Right kidney (tissue), 1 donor: Measurements from ENCODE around the gene TGFBI.

Source experiments
- DNase-seq: peaks from one replicate; pipeline ENCODE4 v3.0.0-alpha.2; 2016

The TGFBI gene

DNA sequence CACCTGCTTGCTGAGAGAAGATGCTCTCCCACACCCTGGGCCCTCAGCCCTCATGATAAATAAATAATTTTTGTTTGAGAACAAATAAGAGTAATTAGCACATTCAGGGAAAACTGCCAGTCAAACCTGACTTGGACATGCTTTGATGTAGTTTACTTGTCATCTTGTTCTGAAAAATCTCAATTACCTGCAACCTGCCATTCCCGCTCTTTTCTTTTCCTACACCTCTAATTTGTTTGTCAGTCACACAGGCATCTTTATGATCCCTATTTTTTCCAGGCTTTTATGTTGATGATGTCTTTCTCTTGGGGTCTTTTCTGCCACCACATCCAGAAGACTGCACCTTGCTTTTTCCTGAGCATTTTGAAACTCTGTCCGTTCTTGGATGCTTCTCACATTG lies 28.6 kb upstream of the TGFBI start:
- DNase-seq = no peak

DNA sequence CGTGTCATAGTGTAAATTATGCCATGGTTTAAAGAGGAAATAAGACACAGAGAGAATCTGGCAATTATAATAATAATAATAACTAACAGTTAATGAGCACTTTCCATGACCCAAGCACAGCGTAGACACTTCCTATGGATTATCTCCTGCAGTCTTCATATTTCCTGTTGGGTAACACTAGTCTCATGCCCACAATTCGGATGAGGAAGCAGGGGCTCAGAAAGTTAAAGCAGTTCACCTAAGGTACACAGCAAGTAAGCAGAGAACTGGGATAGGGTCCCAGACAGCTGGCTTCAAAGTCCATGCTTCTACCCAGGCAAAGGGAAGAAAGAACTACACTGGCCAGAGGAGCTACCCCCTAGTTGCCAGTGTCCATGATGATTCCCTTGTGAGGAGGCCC lies 27.9 kb upstream of the TGFBI start:
- DNase-seq = no peak

DNA sequence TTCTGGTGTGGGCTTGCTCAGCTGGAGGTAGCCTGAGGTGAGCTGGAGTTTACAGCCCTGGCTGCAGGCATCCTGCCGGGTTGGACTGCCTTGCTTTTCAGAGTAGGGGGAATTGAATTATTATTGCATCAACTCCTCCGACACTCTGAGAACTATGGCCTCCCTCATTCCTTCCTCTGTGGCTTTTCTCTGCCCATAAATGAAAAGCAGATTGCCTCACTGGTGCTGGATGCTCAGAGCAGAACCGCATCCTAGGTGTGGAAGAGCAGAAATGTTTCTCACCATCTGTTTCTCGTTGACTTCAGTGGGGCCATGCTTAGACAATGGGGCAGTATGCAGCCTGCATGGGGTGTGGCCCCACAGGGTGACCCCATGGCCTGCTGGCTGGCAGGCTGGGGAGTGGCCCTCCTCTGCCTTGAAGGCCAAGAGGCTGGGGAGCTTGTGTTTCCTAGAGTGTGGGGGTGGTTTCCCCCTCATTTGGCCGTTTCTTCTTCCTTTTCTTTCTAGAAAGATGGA lies 27.3 kb upstream of the TGFBI start:
- no peak for DNase-seq

DNA sequence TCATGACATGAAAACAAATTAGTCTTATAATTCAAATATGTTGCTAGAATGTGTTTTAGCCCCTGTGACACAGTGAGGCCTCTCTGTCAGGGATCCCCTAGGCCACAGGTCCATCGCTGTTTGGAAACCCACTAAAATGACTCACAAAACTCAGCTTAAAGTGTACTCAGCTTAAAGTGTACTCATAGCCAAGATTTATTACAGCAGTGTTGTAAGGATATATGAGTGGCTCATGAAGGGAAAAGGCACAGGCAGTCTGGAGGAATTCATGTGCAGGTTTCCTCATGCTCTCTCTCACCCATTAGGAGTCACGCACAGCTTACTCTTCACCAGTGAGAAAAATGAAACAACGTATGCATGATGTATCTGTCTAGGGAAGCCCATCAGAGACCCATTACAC lies 24.4 kb upstream of the TGFBI start:
- DNase-seq = no peak

DNA sequence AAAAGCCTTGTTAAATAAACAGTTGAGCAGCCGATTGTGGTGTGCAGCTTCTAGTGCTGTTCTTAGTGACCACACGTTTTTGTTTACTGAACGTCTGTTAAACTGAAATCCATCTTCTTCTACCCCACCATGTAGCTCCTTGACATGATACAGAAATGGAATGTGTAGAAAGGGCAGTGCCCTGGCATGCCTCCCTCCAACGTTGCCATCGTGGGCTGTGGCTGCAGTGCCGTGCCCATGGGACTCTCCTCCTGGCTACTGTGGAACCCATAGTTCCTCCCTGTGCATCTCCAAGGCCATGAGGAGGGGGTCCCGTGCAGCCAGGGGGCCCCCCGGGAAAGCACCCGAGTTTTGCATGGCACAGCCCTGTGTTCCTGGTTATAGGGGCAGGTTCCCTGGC lies 23.3 kb upstream of the TGFBI start:
- no peak for DNase-seq

DNA sequence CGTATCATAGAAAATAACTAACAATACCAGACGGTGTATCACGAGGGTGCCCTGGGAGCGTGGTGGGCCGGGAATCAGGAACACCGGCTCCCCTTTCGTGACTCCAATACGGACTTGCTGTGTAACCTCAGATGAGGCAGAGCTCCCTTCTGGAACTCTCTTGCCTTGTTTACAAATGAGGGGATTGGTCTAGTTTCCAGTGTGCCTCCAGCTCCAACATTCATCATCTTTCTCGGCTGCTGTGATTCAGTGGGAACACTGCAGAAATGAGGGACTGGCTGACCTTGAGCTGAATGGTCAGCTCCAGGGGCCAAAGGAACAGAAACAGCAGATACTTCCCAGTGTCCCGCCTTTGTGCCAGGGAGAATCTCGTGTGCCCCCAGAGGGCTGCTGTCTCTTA lies 22.6 kb upstream of the TGFBI start:
- DNase-seq = no peak

DNA sequence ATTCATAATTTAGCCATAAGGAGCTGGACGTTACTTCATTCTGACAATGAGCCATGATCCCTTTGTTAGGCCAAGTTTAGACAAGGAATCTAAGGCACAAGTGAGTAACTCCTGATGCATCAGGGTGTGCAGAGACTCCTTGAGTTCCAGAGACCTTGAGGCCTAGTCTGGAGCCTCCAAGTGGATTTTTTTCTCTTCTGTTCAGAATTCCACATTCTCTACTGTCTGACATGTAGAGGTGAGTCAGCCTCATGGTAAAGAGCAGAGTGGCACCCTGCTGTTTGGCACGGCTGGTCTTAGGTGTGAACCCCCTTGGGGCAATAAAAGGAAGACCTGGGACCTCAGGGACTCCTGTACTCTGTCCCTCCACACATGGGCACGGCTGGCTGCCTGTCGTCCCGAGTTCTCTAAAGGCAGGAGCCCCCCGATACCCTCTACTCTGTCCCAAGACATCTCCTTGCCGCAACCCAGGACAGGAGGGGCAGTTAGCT lies 22.0 kb upstream of the TGFBI start:
- DNase-seq = no peak

DNA sequence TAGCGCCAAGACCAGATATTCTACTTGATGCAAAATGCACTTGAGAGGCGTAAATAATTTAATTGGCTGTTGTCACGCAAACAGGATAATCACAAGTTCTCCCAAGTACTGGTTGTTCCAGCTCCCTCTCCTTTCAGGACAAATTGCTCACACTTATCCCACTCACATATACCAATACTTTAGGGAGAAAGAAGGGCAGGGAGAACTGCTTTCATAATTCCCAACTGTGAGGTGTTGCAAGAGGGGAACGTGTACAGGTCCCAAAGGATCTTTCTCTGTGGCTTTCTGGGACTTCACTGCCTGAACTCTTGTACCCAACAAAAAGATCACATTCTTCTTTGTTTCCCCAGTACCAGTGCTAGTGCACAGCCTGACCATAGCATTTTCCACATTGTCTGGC lies 21.5 kb upstream of the TGFBI start:
- DNase-seq = no peak

DNA sequence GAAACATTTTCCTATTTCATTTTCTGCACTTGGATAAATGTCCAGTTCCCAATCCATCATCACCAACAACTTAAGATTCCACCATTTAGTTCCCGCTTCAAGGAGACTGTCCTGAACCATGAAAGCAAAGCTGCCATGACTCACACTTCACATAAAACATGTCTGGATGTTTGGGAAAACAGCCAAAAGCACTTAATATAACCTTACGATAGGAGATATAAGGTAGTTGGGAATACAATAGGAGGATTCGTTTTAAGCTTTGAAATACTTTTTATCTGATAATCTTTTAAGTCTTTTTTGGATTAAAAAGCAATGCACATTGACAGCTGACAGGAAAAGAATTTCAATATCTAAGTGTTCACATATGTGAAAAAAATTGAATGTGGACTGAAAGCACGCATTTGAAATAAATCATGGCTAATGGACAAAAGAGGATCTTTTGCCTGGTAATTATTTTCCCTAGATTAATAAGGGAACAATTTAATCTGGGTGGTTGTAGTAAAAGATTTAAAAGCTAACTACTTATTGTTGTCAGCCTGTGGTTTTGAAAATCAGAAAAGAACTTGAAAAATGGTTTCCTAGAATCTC lies 17.3 kb upstream of the TGFBI start:
- DNase-seq = no peak

DNA sequence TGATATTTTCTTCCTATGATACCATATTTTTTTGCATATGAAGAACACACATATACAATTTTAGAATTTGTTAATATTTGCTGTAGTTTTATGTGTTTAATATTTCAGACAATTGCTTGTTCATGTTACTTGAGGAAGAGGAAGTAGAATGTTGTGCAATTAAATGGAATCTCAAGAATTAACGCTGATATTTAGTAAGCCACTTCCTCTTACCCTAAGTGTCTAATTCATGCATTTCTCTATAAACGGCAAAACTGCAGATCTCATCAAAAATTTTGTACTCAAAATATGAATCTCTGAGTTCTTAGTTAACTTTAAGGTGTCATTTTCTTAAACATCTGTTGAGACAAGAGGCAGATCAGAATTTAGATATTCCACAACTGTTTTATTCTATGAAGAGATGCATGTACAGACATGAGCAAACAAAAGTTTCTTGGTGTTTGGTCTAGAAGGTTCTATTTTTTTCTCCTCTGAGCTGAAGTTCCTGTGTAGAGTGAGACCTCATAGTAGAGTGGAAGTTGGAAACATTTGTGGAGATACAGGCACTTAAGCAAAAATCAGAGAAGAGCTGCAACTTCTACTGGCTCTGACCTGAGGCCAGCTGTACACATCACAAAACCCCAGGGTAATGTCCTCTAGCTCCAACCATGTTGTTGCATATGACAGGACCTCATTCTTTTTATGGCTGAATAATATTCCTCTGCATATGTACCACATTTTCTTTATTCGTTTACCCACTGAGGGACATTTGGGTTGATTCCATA lies 16.6 kb upstream of the TGFBI start:
- DNase-seq = no peak

DNA sequence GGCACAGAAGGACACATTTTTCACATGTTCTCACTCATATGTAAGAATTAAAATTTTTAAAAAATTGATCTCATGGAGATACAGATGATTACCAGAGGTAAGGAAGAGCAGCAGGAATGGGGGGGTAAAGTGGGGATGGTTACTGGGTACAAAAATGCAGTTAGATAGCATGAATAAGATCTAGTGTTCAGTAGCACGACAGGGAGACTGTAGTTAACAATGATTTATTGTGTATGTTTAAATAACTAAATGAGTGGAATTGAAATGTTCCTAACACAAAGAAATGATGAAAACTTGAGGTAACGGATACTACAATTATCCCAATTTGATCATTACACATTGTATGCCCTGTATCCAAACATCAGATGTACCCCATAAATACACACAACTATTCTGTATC lies 15.2 kb upstream of the TGFBI start:
- no peak for DNase-seq

DNA sequence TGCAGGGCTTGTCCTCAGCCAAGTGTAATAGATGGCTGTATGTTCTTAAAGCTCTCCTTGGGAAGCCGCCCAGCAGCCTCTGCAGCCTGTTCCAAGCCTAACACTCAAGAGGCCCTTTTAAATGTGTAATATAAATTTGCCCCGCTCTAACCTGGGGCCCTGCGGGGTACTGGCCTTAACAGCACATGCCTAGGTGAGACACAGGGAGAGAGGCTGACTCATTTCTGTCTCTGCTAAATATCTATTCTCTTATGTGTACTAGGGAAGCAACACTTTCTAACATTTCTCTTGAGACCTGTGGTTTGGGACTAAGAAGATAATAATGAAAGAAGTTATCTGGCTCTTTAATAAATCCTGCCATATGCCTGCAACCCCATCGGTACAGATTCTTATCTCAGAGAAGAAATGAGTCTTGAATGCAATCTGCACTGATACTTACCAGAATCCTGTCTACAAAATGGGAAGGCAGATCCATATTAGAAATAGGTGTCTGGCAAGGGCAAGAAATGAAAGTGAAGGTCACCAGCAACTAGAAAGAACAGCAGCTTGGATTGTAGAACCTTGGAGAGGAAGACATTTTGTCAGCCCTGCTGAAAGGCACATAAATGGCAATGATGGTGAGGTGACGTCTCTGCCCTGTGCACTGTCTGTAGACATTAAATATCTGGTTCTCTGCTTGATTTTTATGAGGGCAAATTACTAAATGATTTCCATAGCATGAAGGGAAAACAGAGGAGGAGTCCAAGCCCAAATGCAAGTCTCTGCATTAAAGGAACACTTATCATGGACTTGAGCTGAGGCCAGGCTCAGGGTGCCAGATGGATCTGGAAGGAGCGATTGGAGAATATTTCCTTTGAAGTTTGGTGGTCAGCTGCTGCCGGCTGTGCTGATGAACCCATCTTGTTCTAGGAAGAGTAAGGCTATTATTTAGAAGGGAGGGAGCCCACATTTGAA lies 14.5 kb upstream of the TGFBI start:
- DNase-seq = no peak

DNA sequence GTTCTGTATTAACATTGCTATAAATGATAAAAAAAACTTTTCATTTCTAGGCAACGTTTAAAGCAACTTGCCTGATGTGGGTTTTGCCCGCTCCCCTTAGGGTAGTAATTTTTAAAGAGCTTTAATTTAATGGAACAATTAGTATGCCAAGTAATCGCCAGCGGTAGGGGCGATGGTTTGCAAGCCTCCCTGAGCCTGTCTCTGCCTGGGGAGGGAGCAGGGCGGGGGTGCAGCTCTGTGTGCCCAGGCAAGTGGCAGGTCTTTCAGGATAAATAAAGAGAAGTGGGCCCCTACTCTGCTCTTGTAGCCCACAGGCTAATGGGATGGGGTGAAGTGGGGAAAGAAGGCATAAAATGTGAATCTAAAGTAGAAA lies 13.8 kb upstream of the TGFBI start:
- no peak for DNase-seq

DNA sequence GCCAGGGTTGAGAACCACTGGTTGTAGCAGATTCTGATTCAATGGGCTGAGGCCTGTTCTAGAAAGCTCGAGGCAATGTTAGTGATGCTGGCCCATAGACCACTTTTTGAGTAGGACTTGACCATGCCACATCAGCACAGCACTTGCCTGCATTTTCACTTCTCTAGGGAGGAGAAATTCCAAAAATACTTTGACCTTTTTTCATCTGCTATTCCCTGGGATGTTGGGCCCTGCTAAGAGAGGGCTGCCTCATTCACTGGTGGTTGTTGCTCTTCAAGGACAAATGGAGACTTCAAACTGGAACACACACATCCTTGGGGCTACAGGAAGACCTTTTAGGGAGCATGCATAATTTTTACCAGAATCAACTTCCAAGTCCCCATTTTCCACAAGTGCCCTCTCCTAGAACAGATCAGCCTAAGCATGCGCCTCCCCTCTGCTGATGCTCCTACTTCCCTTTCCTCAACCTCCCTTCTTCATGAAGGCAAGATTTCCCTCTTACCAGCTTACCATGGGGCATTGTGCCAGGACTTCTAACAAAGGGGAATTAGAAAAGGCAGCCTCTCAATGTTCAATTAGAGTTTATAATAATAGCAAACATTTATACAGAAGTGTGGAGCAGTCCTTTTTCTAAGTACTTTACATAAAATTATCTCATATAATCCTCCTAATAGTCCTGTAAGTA lies 12.7 kb upstream of the TGFBI start:
- DNase-seq = no peak

DNA sequence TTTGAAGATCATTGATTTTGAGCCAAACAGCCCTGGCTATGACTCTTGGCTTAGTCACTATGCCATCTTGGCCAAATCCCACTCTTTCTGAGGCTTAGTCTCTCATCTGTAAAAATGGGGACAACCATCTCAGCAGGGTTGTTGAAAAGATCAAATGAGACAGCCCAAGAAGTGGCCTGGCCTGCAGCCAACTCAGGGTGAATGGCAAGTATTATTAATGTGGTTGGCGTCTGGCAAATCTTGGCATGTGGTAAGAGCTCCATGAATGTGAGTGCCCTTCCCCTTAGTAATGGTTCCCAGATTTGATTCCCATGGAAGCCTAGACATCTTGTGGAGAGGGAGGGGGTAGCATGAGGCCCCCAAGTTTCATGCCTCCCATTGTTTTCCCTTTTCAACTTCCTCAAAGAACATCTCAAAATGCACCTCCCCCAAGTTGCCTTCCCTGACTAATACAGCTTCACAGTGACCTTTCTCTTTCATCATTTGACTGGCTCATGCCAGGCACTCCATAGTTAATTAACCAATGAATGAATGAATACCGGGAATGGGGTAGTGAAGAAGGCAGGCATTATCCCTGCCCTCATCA lies 11.8 kb upstream of the TGFBI start:
- no peak for DNase-seq

DNA sequence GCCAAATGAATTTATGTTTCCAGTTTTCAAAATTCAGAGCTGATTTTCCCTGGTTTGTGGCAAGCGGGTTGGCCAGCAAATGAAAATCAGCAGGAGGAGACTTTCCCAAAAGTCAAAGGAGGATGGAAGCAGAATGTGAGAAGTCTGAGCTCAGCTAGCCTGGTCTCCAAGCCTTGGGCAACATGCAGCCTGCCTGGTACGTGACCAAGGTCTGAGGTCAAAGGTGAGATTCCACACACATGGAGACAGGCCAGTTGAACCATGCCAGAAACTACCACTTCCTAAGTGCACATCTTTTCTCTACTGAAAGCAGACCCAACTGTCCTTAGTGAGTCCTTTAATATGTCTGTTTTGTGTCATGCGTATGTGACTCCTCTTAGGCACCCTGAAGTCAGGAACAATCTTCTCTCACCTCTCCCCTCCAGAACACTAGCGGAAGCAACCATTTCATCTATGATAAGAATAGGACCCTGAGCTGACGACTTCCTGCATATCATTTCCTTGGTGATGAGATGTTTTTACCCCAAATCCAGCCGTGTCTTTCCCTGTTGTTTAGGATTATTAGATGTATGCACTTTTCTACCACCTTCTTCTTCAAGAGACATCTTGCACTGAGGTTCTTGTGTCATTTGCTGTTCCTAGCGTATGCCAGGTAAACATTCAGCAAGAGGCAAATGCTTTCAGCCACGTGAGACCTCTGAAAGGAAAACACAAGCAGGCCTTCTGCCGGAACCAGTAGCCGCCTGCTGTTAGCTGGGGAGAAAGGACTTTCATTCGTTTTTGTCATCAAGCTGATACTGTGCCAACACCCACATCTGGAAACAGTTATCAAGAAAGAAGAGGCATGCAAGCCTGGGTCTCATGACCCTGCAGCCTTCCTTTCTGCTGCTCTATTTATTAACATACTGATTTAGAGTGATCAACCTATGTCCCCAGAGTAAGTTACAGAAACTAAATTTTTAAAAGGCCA lies 9.7 kb upstream of the TGFBI start:
- DNase-seq = no peak

DNA sequence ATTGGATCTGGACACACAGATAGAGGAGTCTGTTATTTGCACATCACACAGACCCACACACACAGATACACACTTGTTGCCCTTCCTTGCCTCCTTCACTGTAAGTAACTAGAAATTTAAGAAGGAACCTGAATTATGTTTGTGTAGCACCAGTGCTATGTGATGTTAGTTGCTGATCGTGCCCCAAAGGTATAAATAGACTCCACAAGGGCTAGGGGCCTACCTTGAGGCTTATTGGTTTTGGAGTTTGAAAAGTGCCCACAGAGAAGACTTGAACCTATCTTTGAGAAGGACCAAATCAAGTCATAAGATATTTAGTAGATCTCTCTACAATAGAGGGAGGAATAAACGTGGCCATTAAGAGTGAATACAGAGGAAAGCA lies 8.8 kb upstream of the TGFBI start:
- no peak for DNase-seq

DNA sequence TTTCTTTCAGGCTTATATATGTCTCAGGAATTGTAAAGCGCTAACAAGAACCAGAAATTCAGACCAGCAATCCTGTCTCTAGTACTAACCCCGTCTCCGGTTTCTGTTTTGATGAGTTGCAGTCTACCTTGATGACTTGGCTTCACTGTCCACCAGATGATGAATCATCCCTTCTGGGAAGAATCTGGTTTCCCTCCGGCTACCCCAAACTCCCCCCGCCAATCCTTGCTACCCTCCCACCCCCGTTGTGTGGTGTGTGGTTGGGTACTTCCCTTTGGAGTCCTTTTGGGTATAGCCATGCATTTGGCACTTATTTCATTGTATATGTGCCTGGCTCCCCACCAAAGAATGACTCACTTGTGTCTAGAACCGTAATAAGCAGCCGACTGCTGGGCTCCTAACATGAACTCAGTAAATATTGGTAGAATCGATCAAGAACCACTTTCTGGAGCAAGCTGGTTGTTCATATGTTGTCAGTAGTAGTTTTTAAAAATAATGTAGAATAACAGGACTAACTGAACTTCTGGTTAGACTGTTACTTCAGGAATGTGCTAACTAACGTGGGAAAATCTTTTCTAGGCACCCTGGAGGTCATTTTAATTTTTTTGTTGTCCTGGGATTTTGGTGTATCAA lies 8.3 kb upstream of the TGFBI start:
- DNase-seq = no peak

DNA sequence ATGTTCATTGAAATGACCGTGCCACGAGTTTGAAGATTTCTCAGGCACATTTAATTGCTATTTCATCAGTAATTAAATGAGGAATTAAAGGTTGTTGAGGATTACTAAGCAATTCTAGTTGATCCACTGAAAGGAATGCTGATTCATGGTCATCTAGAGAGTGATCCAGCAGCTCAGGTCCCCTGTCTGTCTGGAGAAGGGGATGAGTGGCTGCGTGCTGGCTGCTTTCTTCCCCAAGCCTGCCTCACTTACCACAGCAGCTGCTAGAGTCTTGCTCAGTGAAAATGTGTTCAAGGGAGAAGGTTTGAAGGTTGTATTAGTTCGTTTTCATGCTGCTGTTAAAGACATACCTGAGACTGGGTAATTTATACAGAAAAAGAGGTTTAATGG lies 7.8 kb upstream of the TGFBI start:
- DNase-seq = no peak

DNA sequence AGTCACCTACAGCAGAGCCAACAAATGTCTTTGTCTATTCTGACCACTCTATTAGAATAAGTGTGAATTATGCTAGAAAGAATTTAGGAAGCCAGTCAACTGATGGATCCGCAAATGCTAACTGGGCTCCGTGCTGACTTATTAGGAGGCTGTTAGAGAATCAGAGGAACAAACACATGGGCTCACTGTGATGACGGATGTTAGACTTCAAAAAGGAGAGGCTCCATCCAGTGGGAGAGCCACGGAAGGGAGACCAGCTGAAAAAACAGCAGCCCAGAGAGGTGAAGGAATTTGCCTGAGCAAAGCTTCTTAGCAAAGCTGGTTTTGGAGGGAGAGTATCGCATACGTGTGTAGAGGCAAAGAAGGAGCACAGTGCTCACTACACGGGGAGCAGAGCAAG lies 5.8 kb upstream of the TGFBI start:
- no peak for DNase-seq
